NK-92 (cell line): ENCODE data around the gene ZNF451.
"Not testable (repeated sequence)": the region's sequence is repeated elsewhere in the genome, so short reads cannot be mapped to it uniquely, and the experiment has no call there.

Source experiments
- DNase-seq: peaks from one replicate; lab custom pipeline; 2025; ENCODE audit not compliant: unreplicated experiment; lab: John Stamatoyannopoulos, UW

ZNF451 gene, protein sequence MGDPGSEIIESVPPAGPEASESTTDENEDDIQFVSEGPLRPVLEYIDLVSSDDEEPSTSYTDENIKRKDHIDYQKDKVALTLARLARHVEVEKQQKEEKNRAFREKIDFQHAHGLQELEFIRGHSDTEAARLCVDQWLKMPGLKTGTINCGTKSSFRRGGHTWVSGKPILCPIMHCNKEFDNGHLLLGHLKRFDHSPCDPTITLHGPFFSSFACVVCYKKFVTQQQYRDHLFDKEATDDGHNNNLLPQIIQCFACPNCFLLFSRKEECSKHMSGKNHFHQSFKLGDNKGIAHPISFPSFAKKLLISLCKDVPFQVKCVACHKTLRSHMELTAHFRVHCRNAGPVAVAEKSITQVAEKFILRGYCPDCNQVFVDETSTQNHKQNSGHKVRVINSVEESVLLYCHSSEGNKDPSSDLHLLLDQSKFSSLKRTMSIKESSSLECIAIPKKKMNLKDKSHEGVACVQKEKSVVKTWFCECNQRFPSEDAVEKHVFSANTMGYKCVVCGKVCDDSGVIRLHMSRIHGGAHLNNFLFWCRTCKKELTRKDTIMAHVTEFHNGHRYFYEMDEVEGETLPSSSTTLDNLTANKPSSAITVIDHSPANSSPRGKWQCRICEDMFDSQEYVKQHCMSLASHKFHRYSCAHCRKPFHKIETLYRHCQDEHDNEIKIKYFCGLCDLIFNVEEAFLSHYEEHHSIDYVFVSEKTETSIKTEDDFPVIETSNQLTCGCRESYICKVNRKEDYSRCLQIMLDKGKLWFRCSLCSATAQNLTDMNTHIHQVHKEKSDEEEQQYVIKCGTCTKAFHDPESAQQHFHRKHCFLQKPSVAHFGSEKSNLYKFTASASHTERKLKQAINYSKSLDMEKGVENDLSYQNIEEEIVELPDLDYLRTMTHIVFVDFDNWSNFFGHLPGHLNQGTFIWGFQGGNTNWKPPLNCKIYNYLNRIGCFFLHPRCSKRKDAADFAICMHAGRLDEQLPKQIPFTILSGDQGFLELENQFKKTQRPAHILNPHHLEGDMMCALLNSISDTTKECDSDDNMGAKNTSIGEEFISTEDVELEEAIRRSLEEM

DNA sequence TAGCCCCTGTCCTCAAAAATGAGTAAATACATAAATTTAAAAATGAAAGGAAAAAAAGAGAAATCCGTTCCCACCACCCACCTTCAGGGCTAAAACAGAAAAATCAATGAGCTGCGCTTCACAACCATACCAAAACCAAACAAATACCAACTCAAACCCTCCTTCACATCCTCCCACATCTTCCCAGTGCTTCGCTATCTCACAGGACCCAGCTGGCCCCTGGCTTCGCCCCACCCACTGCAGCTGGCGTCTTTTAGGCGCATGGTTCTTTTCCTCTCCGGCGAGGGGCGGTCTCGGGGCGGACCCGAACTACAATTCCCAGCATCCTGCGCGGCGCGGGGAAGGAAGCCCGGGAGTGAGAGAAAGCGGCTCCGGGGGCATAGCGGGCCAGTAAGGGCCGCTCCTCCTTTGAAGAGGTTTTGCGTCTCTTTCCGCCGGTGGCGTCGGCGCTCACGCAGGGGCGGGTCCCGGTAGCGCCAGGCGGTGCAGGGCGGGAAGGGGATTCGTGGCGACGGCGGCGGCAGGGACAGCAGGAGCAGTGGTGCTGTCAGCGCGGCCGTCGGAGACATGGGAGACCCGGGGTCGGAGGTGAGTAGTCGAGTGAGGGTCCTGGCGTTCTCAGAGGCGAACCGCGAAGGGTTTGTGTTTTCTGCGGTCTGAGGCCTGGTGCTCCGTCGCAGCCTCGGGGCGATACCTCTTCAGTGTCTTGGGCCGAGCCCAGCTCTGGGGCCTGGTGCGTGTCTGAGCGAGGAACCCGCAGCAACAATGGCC lies at the start of gene ZNF451:
Gene ZNF451, plus strand, starts transcription at position 502 of the 771 bp plus-strand sequence. Its CDS starts 66 bp downstream, at position 568.
- peak; percentile 80 for DNase-seq

DNA sequence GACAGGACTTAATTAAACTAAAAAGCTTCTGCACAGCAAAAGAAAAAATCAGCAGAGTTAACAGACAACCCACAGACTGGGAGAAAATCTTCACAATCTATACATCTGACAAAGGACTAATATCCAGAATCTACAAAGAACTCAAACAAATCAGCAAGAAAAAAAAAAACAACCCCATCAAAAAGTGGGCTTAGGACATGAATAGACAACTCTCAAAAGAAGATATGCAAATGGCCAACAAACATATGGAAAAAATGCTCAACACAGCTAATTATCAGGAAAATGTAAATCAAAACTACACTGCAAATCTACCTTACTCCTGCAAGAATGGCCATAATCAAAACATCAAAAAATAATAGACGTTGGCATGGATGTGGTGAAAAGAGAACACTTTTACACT lies 45.9 kb upstream of the ZNF451 start:
- not testable (repeated sequence) for DNase-seq

DNA sequence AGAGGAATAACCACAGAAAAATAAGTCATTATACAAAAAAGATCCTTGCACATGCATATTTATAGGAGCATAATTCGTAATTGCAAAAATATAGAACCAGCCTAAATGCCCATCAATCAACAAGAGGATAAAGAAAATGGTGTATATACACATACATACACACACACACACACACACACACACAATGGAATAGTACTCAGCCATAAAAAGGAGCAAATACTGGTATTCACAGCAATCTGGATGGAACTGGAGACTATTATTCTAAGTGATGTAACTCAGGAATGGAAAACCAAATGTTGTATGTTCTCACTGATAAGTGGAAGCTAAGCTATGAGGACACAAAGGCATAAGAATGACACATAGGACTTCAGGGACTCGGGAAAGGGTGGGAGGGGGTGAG lies 45.4 kb upstream of the ZNF451 start:
- no peak for DNase-seq

DNA sequence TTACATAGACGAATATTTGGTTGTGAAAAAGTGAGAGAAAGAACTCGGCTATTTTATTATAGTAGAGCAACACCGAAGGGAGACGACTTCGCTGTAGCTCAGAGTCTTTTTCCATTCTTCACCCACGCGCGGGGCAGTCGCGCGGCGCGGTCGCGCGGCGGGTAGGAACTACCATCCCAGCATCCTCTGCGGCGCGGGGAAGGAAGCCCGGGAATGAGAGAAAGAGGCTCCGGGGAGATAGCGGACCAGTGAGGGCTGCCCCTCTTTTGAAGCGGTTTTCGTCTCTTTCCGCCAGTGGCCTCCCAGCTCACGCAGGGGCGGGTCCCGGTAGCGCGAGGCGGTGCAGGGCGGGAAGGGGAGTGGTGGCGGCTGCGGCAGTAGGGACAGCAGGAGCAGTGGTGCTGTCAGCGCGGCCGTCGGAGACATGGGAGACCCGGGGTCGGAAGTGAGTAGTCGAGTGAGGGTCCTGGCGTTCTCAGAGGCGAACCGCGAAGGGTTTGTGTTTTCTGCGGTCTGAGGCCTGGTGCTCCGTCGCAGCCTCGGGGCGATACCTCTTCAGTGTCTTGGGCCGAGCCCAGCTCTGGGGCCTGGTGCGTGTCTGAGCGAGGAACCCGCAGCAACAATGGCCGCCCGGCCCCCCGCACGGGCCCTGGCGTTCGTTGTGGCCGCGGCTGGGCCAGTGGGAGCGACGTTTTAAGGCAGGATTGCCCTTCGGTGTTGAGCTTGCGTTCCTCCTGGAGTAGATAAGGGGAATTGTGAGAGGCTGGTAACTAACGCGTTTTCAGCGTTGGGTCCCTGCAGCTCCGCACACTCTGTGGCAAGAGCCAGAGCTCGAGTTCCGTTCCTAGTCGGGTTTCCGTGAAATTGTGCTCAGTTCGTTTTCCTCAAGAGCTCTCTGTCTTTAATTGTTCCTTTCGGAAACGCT lies 43.4 kb upstream of the ZNF451 start, which contains the start of gene KIAA1586:
Gene KIAA1586, plus strand, starts transcription at position 362 of the 925 bp plus-strand sequence. Its CDS starts 63 bp downstream, at position 425.
- DNase-seq: not testable (repeated sequence)

DNA sequence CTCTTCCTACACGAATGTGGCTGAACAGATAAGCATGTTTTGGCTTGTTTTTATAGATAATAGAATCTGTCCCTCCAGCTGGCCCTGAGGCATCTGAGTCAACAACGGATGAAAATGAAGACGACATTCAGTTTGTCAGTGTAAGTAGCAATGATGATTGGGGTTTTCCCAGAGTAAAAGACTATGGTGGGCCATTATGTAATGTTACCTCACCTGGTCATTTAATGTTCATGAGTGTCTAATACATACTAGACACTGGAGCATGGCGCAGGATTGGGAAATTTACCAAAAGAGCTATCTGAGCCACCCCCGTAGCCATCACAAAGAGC lies 42.8 kb upstream of the ZNF451 start:
- DNase-seq: not testable (repeated sequence)

DNA sequence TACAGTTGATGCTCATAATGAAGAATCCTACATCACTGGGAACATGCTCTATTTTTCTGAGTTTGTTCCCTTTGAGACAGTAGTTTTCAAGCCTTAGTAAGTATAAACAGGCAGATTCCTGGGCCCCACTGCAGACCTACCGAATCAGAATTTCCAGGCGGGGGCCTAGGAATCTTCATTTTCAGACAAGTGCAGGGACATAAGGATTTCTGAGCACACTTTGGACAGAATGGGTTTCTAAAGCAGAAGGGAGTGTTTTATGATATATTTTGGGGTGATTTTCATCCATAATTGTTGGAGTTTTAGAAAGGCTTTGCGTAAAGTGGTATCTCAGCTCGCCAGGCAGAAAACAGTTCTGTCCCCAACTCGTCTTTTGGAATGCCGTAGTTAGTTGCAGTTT lies 42.1 kb upstream of the ZNF451 start:
- not testable (repeated sequence) for DNase-seq

DNA sequence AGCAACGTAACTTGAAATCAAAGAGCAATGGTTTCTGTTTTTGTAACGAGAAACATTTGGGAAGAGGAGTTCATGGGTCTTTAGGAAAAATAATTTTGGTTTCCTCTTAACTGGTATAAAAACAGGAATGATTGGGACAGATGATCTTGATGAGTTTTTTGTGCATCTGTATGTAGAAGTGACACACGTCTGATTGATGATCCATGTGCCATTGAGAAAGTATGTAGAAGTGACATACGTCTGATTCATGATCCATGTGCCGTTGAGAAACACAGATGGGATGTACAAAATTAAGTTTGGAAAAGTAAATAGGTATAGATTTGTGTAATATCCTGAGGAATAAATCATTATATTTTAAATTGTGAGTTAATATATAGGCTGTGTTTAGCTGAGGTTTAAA lies 41.4 kb upstream of the ZNF451 start:
- no peak for DNase-seq

DNA sequence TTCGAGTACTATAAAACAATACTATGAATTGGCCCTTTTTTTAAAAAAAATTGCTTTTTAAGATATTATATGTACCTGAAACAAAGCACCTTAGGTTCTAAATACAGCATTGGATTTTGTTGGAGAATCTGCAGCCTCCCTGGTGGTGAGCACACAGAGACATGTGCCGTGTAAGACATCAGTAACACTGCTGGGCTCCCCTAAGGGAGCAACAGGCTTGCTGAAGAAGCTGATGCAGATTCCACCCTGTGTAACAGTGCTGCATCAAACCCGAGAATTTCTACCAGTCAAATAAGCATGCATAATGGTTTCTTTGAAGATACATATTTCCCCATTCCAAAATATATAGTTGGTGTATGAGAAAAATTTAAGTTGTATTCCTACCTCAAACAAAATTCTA lies 26.1 kb upstream of the ZNF451 start:
- no peak for DNase-seq

DNA sequence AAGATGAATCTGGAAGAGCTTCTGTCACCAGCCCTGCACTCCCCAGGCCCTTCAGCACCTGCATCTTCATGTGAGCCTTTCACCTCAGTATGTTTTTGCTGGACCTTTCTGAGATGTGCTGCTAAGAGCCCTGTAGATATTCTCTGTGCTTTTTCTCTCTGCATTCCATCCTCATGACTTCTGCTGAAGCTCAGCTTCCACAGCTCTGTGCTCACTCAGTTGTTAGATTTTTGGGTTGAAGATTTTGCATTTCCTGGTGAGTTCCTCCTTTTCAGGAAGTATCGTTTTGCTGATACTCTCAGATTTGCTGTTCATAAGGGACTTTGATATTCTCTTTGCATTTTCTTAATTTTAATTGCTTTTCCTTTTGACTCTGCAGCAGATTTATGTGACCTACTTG lies 25.2 kb upstream of the ZNF451 start:
- DNase-seq: no peak

DNA sequence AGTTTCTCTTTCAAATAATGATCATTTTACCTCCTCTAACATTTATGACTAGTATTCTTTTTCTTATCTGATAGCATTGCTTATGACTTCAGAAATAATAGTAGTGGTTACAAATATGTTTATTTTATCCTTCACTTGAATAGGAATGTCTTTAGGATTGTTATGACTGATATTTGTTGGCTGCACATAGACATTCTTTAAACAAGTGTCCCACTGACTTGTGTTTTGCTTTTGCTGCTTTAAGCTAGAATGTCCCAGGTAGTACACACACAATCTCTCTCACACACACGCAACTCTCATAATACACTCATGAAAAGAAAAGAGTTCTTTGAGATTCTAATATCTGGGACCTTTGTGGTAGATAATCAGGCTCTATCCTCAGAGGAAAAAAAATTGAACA lies 21.9 kb upstream of the ZNF451 start:
- DNase-seq: no peak

DNA sequence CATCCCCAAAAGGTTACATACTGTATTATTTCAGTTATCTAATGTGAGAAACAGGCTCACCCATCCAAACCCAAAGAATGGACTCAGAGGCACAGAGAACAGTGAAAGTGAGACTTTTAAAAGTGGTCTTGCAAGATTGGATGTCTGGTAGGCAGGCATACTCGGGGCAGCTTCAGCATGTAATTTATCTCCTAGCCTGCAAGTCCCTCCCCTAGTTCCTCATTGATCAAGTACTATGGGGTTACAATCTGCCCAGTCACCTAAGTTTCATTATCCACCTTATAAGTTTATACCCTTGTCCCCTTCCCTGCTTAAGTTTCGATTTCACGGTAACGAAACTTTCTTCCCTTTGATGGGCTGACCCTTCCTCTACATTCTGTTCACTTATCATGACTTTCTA lies 20.8 kb upstream of the ZNF451 start:
- no peak for DNase-seq

DNA sequence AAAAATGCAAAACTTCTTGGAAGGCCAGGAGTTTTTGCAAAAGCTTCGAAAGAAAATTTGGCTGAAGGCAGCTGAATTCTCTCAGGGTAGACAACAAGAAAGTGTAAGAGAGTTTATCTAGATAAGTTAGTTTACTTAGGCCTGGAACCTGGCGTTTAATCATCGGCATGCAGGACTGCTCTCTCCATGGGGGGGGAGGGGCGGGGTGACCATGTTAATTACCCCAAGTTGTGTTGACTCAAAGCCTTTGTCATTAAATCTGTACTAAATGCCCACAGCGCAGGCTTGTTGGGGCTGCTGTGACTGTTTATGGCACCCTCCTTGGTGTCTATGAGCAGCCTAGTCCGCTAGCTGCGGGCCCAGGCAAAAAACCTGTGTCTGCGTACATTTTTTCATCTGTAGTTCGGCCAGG lies 20.1 kb upstream of the ZNF451 start:
- DNase-seq: no peak

DNA sequence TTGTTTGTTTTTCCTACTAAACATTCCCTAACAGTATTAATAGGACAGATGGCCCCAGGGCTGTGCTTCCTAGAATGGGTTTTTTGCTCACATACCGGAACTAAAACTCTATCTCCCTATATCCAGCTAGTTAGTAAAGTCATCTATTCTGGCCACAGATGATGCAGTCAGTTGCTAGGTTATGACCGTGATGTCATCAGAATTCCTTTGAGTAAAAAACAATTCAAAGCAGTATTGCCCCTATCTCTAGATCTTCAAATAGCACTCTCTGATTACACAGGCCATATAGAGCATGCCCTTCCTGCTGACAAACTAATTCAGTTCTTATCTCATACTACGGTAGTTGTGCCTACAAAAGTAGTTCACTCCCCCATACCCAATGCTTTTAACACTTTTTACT lies 17.9 kb upstream of the ZNF451 start:
- no peak for DNase-seq

DNA sequence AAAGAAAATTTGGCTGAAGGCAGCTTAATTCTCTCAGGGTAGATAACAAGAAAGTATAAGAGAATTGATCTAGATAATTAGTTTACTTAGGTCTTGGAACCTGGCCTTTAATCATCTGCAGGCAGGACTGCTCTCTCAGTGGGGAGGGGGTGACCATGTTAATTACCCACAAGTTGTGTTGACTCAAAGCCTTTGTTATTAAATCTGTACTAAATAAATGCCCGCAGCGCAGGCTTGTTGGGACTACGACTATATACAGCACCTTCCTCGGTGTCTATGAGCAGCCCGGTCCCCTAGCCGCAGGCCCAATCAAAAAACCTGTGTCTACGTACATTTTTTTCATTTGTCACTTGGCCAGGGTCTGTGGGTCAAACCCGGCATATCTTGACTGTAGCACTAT lies 15.6 kb upstream of the ZNF451 start:
- no peak for DNase-seq

DNA sequence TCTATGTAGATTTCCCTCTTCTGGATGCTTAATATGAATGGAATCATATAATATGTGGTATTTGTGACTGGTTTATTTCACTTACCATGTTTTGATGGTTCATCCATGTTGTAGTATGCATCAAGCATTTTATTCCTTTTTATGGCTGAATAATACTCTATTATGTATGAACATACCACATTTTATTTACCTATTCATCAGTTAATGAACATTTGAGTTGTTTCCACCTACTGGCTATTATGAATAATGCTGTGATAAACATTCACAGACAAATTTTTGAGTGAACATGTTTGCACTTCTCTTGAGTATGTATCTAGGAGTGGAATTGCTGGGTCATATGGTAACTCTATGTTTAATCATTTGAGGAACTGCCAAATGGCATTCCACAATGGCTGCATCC lies 14.9 kb upstream of the ZNF451 start:
- no peak for DNase-seq

DNA sequence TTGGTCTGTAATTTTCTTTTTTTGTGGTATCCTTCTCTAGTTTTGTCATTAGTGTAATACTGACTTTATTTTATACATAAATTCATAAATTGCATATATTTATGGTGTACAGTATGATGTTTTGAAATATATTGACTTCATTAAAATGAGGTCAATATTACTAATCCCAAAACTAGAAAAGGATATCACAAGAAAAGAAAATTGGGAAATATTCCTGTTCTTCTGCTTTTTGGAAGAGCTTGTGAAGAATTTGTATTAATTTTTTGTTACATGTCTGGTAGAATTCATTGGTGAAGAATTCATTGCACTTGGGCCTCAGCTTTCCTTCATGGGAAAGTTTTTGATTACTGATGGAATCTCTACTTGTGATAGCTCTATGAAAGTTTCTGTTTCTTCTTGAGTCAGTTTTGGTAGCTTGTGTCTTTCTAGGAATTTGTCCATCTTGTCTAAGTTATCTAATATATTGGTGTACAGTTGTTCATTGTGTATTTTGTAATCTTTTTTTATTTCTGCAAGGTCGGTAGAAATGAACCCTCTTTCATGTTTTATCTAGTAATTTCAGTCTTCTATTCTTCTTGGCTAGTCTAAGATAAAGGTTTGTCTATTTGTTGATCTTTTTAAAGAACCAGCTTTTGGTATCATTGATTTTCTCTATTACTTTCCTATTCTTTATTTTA lies 11.3 kb upstream of the ZNF451 start:
- no peak for DNase-seq

DNA sequence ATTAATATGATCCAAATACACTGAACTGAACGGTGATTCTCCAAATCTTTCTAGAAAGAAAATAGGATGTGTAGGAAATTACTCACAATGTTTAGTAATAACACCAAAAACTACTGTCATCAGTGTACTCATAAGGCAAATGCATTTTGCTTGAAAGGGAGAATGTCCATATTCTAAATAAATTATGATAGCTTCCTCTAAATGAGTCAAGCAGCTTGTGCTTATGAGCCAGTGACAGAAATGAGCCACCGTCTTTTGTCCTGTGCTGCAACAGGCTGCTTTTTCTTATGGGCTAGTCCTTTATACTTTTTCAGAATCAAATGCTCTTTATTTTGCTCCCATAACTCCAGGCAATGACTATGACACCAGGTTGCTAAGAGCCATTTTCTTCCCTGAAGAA lies 4.5 kb upstream of the ZNF451 start:
- DNase-seq: no peak

DNA sequence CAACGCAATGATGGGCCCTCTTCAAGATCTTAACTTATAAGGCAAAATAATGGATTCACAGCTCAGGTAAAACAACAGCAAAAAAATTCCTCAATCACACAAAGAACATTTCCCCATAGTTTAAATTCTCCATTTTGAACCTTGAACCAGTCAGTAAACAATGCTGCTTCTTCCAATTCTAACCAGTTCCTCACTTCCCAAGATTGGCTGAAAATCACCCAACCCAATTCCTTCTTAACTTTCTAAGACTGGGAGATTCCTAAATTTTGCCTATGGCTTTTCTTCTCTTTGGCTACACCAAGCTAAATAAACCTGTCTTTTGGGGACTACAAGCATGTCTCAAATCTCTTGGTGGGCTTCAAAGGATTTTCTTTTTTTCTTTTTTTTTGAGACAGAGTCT lies 3.1 kb upstream of the ZNF451 start:
- no peak for DNase-seq

DNA sequence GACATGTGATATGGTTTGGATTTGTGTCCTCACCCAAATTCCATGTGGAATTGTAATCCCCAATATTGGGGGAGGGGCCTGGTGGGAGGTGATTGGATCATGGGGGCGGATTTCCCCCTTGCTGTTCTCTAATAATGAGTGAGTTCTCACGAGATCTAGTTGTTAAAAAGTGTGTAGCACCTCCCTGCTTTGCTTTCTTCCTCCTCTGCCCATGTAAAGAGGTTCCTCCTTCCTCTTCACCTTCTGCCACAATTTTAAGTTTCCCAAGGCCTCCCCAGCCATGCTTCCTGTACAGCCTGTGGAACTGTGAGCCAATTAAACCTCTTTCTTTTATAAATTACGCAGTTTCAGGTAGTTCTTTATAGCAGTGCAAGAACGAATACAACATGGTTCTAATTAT lies 2.1 kb upstream of the ZNF451 start:
- DNase-seq: no peak
